GM18951 (cell line): ENCODE measurements around the gene F12.
"Not testable (repeated sequence)": the region's sequence is repeated elsewhere in the genome, so short reads cannot be mapped to it uniquely, and the experiment has no call there.

ENCODE experiments used
- POLR2A ChIP-seq: IDR thresholded peaks from 4 replicates; pipeline ENCODE4 v1.6.1; 2011; ENCODE audit warnings: mild to moderate bottlenecking; ENCODE audit not compliant: insufficient read length, insufficient read depth; ENCODE audit errors: extremely low read depth
- in situ Hi-C: fragments of 300-500 bp; cut with MboI; formaldehyde crosslinking; loops from one replicate; pipeline ENCODE4 v1.12.0; 2022; ENCODE audit warnings: low sequenced_read_pairs, mixed read lengths, inconsistent platforms; ENCODE audit not compliant: unreplicated experiment

The F12 gene

GRCh38 chr5:177366528-177367322 lies 42.6 kb downstream of the F12 start:
- in situ Hi-C loops = no loop called here

GRCh38 chr5:177365845-177366527 lies 43.4 kb downstream of the F12 start:
- in situ Hi-C loops = no loop called here
- no peak for TF ChIP-seq POLR2A

More at GRCh38 chr5:177366528-177367322, 42.6 kb downstream of the F12 start:
- no peak for TF ChIP-seq POLR2A

GRCh38 chr5:177364159-177364962 lies 45.0 kb downstream of the F12 start:
- in situ Hi-C loops = no loop called here
- no peak for TF ChIP-seq POLR2A

GRCh38 chr5:177363565-177363964 lies 45.8 kb downstream of the F12 start:
- no peak for TF ChIP-seq POLR2A
- in situ Hi-C loops = no loop called here

- in situ Hi-C loops = no loop called here
These were observed 46.5 kb downstream of the F12 start for GRCh38 chr5:177362610-177363507.

GRCh38 chr5:177362292-177362609 lies 47.1 kb downstream of the F12 start:
- no peak for TF ChIP-seq POLR2A
- in situ Hi-C loops = no loop called here

More at GRCh38 chr5:177362610-177363507, 46.5 kb downstream of the F12 start:
- TF ChIP-seq POLR2A = no peak

- no peak for TF ChIP-seq POLR2A
- in situ Hi-C loops = no loop called here
These were observed 47.7 kb downstream of the F12 start for GRCh38 chr5:177361418-177362291.

GRCh38 chr5:177360740-177361139 lies 48.6 kb downstream of the F12 start:
- in situ Hi-C loops = not testable (repeated sequence)

- in situ Hi-C loops = no loop called here
These were observed 49.5 kb downstream of the F12 start for GRCh38 chr5:177359860-177360259.

GRCh38 chr5:177359451-177359851 lies 49.9 kb downstream of the F12 start:
- TF ChIP-seq POLR2A = no peak
- in situ Hi-C loops = no loop called here

More at GRCh38 chr5:177359860-177360259, 49.5 kb downstream of the F12 start:
- no peak for TF ChIP-seq POLR2A

GRCh38 chr5:177358370-177358819 lies 51.0 kb downstream of the F12 start:
- in situ Hi-C loops = no loop called here
- TF ChIP-seq POLR2A = no peak
